Regular cardiac myocyte (primary cell): ENCODE data around the gene DPM3. TPM values are rescaled to one million over a fixed set of nuclear protein-coding genes. Genes with fewer than 3 reads are reported as not detected.

Source experiments
- total RNA-seq: library from RNA; depleted of rRNA; stranded (reverse); fragments of >200 nt; gene quantifications from 2 replicates; pipeline ENCODE4 v1.2.3, GENCODE V29; 2014

DPM3 gene, protein sequence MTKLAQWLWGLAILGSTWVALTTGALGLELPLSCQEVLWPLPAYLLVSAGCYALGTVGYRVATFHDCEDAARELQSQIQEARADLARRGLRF
- total RNA-seq, result 27.6 and 28.0 TPM in 2 replicates

GRCh38 chr1:155139895-155140629 is at the start of gene DPM3:
TSS of gene DPM3 (minus strand) at chr1:155140531. CDS start at chr1:155140240, 291 bp downstream.

DNA sequence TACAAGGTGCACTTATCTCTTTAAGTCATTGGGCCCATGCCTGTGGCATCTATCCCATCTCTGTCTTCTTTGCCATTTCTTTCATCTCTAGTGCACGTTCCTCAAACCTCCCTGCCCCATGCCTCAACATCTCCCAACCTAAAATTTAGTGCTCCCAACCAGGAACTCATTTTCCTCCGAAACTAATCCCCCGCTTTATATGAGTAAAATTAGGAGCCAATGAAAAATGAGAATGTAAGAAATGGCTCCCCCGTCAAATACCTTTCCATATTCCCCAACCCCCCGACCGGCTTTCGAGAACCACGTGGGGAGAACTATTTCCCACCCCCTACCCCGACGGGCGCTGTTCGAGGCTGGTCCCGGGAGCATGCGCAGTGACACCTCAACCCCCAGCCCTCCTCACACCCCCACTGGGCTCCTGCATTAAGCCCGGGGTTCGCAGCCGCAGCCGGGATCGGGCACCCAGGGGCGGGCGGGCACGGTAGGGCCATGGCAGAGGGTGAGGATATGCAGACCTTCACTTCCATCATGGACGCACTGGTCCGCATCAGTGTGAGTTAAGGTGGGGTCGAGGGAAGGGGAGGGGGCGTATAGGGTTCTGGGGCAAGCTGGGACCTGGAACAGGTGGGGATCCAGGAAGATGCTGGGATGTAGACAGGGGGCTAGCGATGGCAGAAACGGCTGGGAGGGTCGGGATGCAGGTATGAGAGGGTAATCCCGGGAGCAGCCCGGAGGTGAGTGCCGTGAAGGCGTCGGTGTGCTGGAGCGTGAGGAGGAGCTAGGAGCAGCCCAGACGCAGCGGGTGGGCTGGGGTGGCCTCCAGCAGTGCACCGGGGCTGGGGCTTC is 33.4 kb upstream of the DPM3 start, which contains the start of gene TRIM46:
Gene TRIM46 (plus strand): TSS at position 372 of the 846 bp plus-strand sequence. CDS start 118 bp downstream, at position 490.

DNA sequence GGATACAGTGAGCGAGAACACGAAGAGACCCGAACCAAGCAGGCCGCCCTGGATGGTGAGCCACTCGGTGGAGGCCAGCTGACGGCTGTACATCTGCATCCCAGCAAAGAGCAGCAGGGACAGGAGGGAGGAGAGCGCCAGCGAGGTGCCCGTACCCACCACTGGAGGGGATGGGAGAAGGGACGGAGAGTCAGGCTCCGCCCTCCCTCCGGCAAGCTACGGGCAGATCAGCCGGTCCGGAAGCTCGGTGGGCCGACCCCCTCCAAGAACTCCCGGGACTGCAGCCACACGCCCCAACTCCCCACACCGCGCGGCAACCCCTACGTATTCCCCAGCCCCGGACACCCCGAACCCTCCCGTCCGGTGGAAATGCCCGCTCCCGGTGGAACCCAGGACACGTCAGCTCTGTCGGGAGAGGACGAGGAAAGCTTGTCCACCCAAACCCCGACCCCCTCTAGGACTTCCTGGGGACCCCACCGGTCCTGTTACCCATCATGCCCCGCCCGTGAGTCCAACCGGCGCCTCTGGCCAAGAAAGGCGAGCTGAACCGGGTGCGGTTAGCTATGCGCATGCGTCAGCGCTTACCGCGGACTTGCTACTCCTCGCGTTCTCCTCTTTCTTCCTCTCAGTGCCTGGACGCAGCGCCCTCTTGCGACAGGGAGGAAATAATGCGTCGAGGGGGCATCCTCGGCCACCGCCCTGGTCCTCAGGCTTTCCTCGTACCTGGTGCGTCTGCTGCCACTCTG is 32.6 kb upstream of the DPM3 start, which contains the start of gene KRTCAP2:
Gene KRTCAP2 (minus strand): TSS at position 573 of the 746 bp plus-strand sequence. CDS start 80 bp downstream, at position 493.

DNA sequence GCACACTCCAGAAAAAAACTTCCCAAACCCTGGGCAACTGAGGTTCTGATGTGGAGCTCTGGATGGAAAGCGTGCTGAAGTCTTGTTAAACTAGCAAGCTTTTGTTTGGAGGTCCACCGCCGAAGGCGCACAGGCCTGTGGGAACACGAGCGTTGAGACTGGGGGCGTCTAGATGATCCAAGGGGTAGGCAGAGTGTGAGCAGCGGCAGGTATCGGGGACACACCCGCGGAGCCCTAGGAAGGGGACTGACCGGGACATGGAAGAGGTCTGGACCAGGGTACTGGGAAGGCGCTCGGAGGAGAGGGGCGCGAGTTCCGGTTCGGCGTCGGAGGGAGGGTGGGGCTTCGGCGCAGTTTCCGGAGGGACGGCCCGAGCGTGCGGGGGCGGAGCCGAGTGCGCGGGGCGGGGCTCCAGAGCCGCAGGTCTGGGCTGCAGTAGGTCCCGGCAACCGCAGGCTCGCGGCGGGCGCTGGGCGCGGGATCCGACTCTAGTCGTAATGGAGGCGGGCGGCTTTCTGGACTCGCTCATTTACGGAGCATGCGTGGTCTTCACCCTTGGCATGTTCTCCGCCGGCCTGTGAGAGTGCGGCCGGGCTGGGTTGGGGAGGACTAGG is 4.8 kb downstream of the DPM3 start, which contains the start of gene SLC50A1:
Gene SLC50A1 (plus strand): TSS at position 438 of the 614 bp plus-strand sequence. CDS start 60 bp downstream, at position 498.

GRCh38 chr1:155127105-155127966 is 13.0 kb downstream of the DPM3 start, which contains the start of gene EFNA1:
TSS of gene EFNA1 (plus strand) at chr1:155127876. CDS start at chr1:155127978, 102 bp downstream.

Other genes with a start within 250 kb of the DPM3 start
- 6.5 and 13.2 TPM in 2 replicates for gene PMVK, start 203.8 kb downstream of the DPM3 start, total RNA-seq
- 27.6 and 109 TPM in 2 replicates for gene PBXIP1, start 184.4 kb downstream of the DPM3 start, total RNA-seq
- 5.6 and 7.7 TPM in 2 replicates for gene PYGO2, start 178.7 kb downstream of the DPM3 start, total RNA-seq
- 176 and 223 TPM in 2 replicates for gene SHC1, start 169.8 kb downstream of the DPM3 start, total RNA-seq
- 40.9 and 151 TPM in 2 replicates for gene CKS1B, start 165.8 kb downstream of the DPM3 start, total RNA-seq
- gene FLAD1, start 157.2 kb downstream of the DPM3 start, total RNA-seq, result 17.8 and 27.4 TPM in 2 replicates
- gene LENEP, start 146.9 kb downstream of the DPM3 start, total RNA-seq, result 0.56 TPM in 1 of 2 replicates, not detected in the other
- gene ZBTB7B, start 137.7 kb downstream of the DPM3 start, total RNA-seq, result 12.5 and 16.9 TPM in 2 replicates
- not detected in 2 replicates for gene DCST2, start 106.8 kb downstream of the DPM3 start, total RNA-seq
- not detected in 2 replicates for gene DCST1, start 106.7 kb downstream of the DPM3 start, total RNA-seq
- gene ADAM15, start 89.2 kb downstream of the DPM3 start, total RNA-seq, result 66.8 and 66.9 TPM in 2 replicates
- 1.9 and 3.7 TPM in 2 replicates for gene EFNA4, start 76.8 kb downstream of the DPM3 start, total RNA-seq
- gene EFNA3, start 61.7 kb downstream of the DPM3 start, total RNA-seq, result 0.77 and 3.1 TPM in 2 replicates
- 0.19 and 1.4 TPM in 2 replicates for gene EFNA1, start 12.7 kb downstream of the DPM3 start, total RNA-seq
- gene SLC50A1, start 4.7 kb downstream of the DPM3 start, total RNA-seq, result 26.6 and 27.3 TPM in 2 replicates
- gene KRTCAP2, start 32.8 kb upstream of the DPM3 start, total RNA-seq, result 138 TPM in 2 replicates
- gene TRIM46, start 33.3 kb upstream of the DPM3 start, total RNA-seq, result 1.5 and 2.5 TPM in 2 replicates
- 7.9 and 14.4 TPM in 2 replicates for gene THBS3, start 67.4 kb upstream of the DPM3 start, total RNA-seq
- gene MTX1, start 68.2 kb upstream of the DPM3 start, total RNA-seq, result 44.3 and 57.3 TPM in 2 replicates
- gene ENTREP3, start 115.0 kb upstream of the DPM3 start, total RNA-seq, result 3.4 and 3.5 TPM in 2 replicates
- 32.1 and 42.9 TPM in 2 replicates for gene SCAMP3, start 121.8 kb upstream of the DPM3 start, total RNA-seq
- gene CLK2, start 133.0 kb upstream of the DPM3 start, total RNA-seq, result 22.0 and 25.7 TPM in 2 replicates
- 0.19 and 0.85 TPM in 2 replicates for gene HCN3, start 136.9 kb upstream of the DPM3 start, total RNA-seq
- gene PKLR, start 160.9 kb upstream of the DPM3 start, total RNA-seq, result 0.56 TPM in 1 of 2 replicates, not detected in the other
- 110 and 204 TPM in 2 replicates for gene FDPS, start 168.3 kb upstream of the DPM3 start, total RNA-seq
- gene RUSC1, start 180.4 kb upstream of the DPM3 start, total RNA-seq, result 11.8 and 16.1 TPM in 2 replicates